Erythroblast (primary cell): ENCODE data around the gene HLA-B.
"Not testable (repeated sequence)": the region's sequence is repeated elsewhere in the genome, so short reads cannot be mapped to it uniquely, and the experiment has no call there.

Experiments
- DNase-seq, 2 experiments: peaks; one replicate each; lab custom pipeline; 2025; lab: John Stamatoyannopoulos, UW
- GATA1 ChIP-seq: IDR thresholded peaks from 2 replicates; pipeline ENCODE4 v1.6.1; 2011; ENCODE audit warnings: low read depth, mild to moderate bottlenecking, control low read depth, low read length, moderate library complexity
- POLR2A ChIP-seq: IDR thresholded peaks from 2 replicates; pipeline ENCODE4 v1.6.1; 2011; ENCODE audit warnings: mild to moderate bottlenecking, low read length

Gene HLA-B

DNA sequence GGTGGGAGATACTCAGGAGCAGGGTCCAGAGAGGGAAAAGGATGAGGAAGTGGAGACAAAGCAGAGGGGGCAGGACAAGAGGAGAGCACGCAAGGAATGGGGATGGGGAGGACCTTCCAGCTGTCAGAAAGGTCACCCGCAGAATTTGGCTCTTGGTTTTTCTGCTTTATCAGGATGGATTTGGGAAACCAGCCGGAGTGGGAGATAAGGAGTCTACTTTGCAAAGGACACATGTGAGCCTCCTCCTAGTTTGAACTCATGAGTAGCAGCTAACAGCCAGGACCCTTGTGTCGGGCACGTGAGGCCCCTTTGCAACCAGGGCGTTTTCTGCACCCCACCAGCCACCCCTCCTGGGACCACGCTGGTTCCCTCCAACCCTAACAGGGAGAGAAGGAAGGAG, 38.9 kb upstream of the HLA-B start:
- TF ChIP-seq GATA1 (no peak), POLR2A (no peak)
- no peak for DNase-seq

DNA sequence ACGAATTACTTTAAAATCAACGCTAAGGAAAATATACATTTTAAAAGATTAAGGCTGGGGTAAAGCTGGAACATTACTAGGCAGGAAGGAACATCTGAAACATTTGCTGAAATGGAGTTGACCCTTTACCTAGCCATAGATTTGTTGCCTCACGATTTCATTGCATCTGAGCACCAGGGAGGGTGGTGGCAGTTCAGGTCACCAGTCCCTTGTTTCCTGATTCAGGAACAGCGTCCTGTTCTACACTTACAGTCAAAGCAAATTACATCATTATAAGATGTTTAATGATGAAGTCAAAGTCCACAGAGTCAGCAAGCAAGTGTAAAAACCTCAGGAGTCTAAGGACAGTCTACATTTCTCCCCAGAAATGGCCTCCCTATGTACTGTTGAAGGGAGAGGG, 37.4 kb upstream of the HLA-B start:
- no peak for DNase-seq
- no peak for TF ChIP-seq GATA1
- TF ChIP-seq POLR2A: no peak

DNA sequence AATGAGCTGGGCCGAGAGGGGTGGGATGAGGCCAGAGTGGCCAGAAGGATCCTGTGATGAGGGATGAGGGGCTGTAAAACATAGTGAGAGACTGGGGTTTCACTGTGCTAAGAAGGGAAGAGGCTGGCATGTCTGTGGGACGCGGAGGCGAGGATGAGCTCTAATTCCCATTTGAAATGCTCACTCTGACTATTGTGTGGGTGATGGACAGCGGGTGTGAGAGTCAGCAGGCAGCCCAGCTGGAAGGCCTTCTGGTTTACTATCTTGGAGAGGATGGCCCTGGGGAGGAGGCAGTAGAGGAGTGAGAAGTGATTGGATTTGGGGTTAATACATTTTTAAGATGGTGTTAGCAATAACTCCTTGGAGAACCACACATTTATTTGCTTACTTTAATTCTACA, 37.0 kb upstream of the HLA-B start:
- no peak for DNase-seq
- TF ChIP-seq GATA1: no peak
- no peak for TF ChIP-seq POLR2A

DNA sequence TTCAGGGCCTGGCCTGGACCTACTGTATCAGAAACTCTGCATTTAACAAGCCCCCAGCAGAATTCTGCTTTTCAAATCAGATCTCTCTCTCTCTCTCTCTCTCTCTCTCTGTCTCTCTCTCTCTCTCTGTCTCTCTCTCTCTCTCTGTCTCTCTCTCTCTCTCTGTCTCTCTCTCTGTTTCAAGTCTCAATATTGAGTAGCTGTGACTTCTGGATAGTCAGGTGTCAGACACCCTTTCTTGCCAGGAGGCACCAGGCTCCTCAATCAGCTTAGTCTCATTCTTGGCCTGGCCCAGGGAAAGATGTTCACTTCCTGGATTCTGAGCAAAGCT, 32.8 kb upstream of the HLA-B start:
- not testable (repeated sequence) for DNase-seq

DNA sequence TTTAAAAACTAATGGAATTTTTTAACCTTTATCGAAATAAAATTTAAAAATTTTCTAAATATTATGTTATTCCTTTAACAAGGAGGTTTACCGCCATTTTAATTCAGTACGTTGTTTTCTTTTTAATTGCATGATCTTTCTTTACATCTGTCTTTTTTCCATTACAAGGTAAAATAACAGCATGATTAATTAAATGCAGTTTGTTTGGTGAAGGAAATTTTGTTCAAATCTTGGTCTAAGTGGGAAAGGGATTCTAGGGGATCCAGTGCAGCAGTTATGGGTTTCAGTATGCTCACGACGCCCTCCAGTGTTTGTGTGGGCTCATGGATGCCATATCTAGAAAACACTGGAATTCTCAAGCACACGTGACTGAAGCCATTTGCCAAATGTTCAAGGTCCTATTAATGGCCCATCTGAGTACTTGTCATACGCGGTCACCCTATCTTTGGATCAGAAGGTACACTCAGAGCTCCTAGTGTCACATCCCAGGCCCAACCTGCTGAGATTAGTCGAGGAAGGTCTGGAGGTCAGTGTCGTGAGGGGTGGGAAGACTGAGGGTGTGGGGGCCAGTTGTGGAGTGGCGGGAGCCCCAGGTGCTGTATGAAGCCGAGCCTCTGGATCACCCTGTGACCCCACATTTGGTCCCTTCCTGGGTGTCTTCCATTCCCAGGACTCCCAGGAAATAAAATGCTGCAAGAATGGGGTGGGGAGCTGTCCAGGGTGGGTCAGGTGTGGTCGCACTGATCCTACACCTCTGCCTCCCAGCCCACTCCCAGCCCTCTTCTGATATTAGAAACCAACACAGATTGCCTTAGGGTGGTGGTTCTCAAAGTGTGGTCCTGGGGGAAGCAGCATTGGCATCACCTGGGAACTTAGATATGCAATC, 32.2 kb upstream of the HLA-B start:
- not testable (repeated sequence) for DNase-seq

DNA sequence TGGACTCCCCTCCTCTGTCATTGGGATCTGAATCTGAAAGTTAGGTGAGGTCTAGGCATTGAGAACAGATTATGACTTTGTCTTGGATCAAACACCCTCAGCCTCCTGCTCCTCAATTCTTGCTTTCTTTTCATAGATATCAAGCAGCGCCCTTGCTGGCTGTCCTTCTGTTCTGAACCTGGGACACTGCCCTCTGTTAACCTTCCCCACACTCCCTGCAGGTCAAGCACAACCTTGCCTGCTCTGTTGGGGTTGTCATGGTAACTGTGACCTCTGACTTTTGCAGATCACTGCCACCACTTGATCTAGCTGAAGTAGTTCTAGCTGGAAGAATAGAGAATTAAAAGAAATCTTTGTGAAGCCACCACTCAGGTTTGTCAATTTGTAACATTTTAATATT, 30.0 kb upstream of the HLA-B start:
- TF ChIP-seq GATA1: no peak
- no peak for TF ChIP-seq POLR2A
- DNase-seq: no peak

DNA sequence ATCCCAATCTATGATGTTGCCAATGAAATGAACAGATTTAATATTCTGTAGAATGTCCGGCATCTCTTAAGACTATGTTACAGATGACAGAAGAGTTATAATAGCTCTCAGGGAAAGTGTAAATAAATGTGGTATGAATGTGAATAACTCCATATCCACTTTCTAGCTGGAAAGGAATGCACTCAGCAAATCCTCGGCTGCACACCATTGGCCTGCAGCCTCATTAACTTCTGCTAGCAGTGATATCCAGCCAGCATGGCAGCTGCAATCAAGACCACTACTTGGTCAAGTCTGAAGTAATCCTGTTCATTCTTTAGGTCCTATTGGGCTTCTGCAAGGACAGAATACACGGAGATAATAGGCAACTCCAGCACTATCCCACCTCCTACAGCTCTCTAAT, 29.1 kb upstream of the HLA-B start:
- TF ChIP-seq GATA1: no peak
- no peak for TF ChIP-seq POLR2A
- no peak for DNase-seq

DNA sequence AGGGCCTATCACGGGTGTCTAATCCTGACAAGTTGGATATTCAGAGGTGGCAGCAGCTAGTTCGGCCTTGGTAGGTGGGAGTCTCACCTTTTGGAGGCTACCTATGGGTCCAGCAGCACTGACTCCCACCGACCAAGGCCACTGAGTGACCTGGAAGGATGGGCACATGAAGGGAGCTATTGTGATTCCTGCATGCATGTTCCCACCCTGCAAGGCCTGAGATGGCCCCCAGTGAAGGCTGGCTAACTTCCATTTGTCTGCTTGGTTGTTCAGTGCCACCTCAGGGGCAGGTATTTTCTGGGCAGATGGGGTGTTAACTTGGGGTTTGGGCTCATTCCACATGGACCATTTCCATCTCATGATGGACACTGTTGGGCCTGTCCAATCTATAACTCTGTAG, 28.1 kb upstream of the HLA-B start:
- DNase-seq: no peak
- TF ChIP-seq GATA1: no peak

DNA sequence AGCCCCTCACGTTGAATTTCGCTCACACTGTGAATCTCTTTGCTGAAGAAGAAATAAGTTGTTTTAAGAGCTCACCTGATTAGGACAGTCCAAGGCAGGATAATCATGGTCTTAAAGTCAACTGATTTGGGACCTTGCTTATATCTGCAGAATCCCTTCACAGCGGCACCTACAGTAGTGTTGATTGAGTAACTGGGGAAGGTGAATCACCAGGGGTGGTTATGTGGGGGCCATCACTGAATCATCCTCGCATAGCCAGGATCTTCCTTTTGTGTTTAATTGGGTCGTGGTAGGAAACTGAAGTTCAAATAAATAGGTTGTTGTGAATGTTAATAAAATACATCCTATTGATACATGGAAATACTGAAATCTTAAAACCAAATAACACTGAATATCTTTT, 26.2 kb upstream of the HLA-B start:
- no peak for DNase-seq
- TF ChIP-seq POLR2A (no peak), GATA1 (no peak)

DNA sequence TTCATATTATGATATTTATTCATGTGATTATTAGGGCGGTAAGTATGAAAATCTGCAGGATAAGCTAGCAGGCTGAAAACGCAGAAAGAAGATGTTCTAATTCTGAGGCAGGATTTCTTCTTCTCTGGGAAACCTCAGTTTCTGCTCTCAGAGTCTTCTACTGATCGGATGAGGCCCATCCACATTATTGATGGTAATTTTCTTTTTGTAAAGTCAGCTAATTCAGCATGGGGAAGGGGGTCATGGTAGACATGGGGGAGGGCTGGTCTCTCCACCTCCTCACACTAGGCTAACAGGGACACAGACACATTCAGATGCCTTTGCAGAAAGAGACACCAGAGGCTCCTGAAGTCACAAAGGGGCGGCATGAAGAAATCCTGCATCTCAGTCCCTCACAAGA, 24.7 kb upstream of the HLA-B start:
- TF ChIP-seq GATA1 (no peak), POLR2A (no peak)
- DNase-seq: no peak

DNA sequence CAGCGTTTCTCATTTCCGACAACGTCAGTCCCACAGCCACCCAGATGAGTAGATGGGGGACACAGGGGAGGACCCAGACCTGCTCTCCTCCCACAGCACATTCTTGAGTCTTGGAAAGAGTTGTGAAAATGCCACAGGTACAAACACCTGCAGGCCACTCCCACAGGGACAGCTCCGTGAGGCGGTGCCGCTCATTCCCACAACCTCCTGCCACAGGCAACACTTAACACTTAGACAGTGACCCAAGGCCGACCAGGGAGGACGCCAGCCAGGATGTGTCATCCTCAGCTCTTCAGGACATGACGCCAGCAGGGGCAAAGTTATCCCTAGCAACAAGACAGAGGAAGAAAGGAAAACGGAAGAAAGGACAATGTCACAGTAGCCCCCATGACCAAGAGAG, 22.9 kb upstream of the HLA-B start:
- TF ChIP-seq GATA1 (no peak), POLR2A (no peak)
- no peak for DNase-seq

DNA sequence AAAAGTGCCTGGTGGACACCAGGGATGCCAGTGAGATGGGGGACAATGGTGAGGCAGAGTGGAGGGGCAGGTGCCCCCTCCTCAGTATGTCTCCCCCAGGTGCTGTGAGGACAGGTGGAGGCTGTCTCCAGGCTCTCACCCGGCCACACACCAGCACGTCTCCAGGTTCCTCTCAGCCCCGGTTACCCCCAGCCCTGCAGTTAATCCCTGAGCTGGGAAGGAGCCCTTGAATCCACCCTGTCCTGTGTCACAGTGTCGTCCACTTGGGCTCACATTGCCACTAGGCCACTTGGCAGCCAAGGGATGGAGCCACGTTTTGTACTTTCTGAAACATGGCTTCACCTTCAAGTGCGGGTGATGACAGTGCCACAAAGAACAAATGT, 21.7 kb upstream of the HLA-B start:
- TF ChIP-seq POLR2A: no peak
- TF ChIP-seq GATA1: no peak
- no peak for DNase-seq

DNA sequence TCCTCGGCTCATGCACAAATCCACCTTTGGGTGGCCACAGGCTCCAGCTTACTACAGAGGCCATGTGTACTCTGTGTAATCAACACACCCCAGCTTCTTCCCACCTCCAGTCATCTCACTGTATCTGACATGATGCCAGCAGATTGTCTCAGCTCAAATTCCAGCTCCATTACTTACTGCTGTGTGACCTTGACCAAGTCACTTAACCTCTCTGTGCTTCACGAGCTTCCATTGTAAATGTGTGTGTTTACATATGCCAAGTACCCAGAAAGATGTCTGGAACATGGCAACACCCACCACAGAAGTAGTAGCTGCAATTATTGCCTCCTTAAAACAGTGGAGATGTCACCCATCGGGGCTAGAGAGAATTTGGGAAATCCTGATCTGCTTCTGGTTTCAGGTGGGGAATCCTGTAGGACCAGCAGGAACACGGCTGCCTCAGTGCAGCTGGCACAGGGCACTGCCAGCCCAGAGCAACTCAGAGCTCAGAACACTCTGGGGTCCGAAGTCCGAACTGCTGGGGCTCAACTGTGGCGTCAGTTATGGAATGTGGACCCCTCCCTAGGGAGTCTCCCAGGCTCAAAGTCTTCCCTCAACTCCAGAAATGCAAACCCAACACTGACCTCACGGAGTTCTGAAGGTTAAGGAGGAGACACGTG, 21.2 kb upstream of the HLA-B start:
- no peak for TF ChIP-seq GATA1

DNA sequence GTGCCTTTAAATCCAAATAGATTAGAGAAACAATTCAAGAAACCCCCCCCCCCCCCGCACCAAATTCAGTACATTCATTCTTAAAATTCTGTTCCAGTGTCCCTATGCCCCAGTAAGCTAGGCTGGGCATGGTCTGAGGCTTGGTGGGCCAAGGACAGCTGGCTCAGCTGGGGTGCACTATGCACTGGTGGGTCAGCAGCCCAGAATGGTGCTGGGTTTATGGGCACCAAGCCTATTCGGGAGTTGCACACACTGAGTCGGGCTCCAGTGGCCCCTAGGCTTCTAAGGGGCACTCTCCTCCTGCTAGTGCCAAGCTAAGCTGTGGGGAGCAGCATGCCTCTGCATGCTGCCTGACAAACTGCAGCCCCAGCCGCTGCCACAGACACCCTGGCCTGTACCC, 20.1 kb upstream of the HLA-B start:
- no peak for DNase-seq

More for the DNA sequence above, 21.2 kb upstream of the HLA-B start:
- no peak for DNase-seq

DNA sequence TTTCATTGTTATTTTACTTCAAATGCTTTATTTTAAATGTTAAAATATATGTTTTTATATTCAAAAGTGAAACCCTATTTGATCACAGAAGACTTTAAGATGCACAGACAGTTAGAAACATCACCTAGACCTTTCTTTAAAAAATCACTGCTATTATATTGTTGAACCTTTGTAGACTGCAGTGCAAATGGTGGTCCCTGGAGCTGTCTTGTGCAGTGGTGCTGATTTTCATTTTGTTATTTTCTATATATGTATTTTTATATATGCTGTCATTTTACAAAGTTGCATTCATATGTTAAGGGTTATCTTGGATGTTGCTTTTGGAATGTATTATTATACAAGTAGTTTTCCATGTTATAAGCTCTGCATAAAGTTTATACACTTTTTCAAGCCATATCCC, 18.7 kb upstream of the HLA-B start:
- no peak for DNase-seq
- TF ChIP-seq GATA1: no peak
- no peak for TF ChIP-seq POLR2A

More for the DNA sequence above, 20.1 kb upstream of the HLA-B start:
- no peak for TF ChIP-seq POLR2A
- no peak for TF ChIP-seq GATA1

DNA sequence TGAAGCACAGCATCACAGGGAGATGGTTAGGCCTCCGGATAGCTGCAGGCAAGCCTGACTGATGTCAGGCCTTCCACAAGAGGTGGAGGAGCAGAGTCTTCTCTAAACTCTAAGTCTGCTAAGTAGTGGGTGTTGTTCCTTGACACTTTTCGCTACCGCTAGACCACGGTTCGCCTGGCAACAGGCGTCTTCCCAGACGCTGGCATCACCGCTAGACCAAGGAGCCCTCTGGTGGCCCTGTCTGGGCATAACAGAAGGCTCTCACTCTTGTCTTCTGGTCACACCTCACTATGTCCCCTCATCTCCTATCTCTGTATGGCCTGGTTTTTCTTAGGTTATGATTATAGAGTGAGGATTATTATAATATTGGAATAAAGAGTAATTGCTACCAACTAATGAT, 17.1 kb upstream of the HLA-B start:
- peak; percentile 9 to 37 for DNase-seq
